K562 (cell line): ENCODE data around the gene ARAP1. TPM values are rescaled to one million over a fixed set of nuclear protein-coding genes. Genes with fewer than 3 reads are reported as not detected.

Experiments
- ATAC-seq: fragments of 200-7000 bp; cut with Tn5 transposase; 3 replicates; pipeline ENCODE4 v1.9.1; 2020; ENCODE audit warnings: moderate library complexity
- BruUV-seq: library from RNA; stranded (reverse); fragments of 400-500 nt; replicated peaks from 2 replicates; lab custom pipeline; 2021; lab: Mats Ljungman, UMichigan
- CTCF ChIA-PET: fragments of 300-600 bp; formaldehyde crosslinking; extraction: SDS; loops from one replicate; lab custom pipeline; 2021; ENCODE audit warnings: low intra/inter-chr PET ratio; lab: Yijun Ruan, JAX
- POLR2A ChIA-PET: fragments of 300-600, 350-650 bp; sonication (Branson Sonifier 250); formaldehyde crosslinking; extraction: SDS; loops from one replicate; lab custom pipeline; 2021; ENCODE audit warnings: antibody characterized with exemption, inconsistent platforms; lab: Yijun Ruan, JAX
- DNase-seq, 4 experiments: peaks; one replicate each; pipeline versions ENCODE4 v3.0.0 to v3.0.0-alpha.2; 2011 to 2018; ENCODE audit warnings: low spot score in 3 of 4, mixed read lengths in 3 of 4; ENCODE audit errors: extremely low read depth in 1 of 4
- FAIRE-seq: peaks from 2 replicates; lab custom pipeline; 2011; peaks lifted over from hg19 to GRCh38; lab: Jason Lieb, UNC
- H2AFZ ChIP-seq: 2 replicates; pipeline ENCODE4 v1.6.0; 2011; ENCODE audit warnings: low read depth, low read length, control low read depth, inconsistent platforms
- H3K27ac ChIP-seq: fragments of 200-600 bp; 3 replicates; pipeline ENCODE4 v1.8.0; 2011; ENCODE audit warnings: low read depth, mild to moderate bottlenecking, control low read depth, inconsistent platforms, low read length, moderate library complexity, mixed read lengths; ENCODE audit errors: extremely low read depth
- H3K27me3 ChIP-seq, 2 experiments: fragments of 300-600 bp in 1 of 2; 2 replicates in 1 of 2; 3 replicates in 1 of 2; pipeline versions ENCODE4 v1.6.0 to v1.8.0; 2011; ENCODE audit warnings: inconsistent platforms in 2 of 2, low read length in 2 of 2, mild to moderate bottlenecking in 1 of 2, mixed read lengths in 1 of 2, moderate library complexity in 1 of 2; ENCODE audit not compliant: control insufficient read depth in 2 of 2, insufficient read depth in 2 of 2
- H3K36me3 ChIP-seq: fragments of 300-600 bp; 3 replicates; pipeline ENCODE4 v1.8.0; 2011; ENCODE audit warnings: mild to moderate bottlenecking, low read length, inconsistent platforms; ENCODE audit not compliant: control insufficient read depth, insufficient read depth
- H3K4me1 ChIP-seq, 2 experiments: fragments of 200-600 bp in 1 of 2; replicated peaks in 1 of 2; 2 replicates in 1 of 2; 3 replicates in 1 of 2; pipeline versions ENCODE4 v1.5.1 to v1.8.0; 2011; ENCODE audit warnings: inconsistent platforms in 2 of 2, low read length in 2 of 2, mild to moderate bottlenecking in 1 of 2, mixed read lengths in 1 of 2, moderate library complexity in 1 of 2; ENCODE audit not compliant: control insufficient read depth in 2 of 2, insufficient read depth in 2 of 2
- H3K4me2 ChIP-seq: 2 replicates; pipeline ENCODE4 v1.6.1; 2011; ENCODE audit warnings: low read length, control low read depth, inconsistent platforms, mixed read lengths; ENCODE audit not compliant: insufficient read depth
- H3K4me3 ChIP-seq: fragments of 200-600 bp; sonication (generic), shearing (Covaris generic); 2 replicates; pipeline ENCODE4 v1.5.1; 2016; ENCODE audit warnings: control low read depth, inconsistent platforms
- H3K79me2 ChIP-seq: fragments of 200-600 bp; 3 replicates; pipeline ENCODE4 v1.8.0; 2011; ENCODE audit warnings: low read length, inconsistent platforms; ENCODE audit not compliant: control insufficient read depth, insufficient read depth
- H3K9ac ChIP-seq, 2 experiments: 2 replicates each; pipeline versions ENCODE4 v1.6.0 to v1.6.1; 2011; ENCODE audit warnings: low read depth in 2 of 2, low read length in 2 of 2, control low read depth in 1 of 2, inconsistent platforms in 1 of 2, mild to moderate bottlenecking in 1 of 2, mixed read lengths in 1 of 2; ENCODE audit not compliant: insufficient read depth in 1 of 2
- H3K9me1 ChIP-seq: one replicate; pipeline ENCODE4 v1.6.0; 2011; ENCODE audit warnings: inconsistent platforms, mild to moderate bottlenecking, low read length, moderate library complexity; ENCODE audit not compliant: control insufficient read depth, insufficient read depth
- H3K9me3 ChIP-seq: replicated peaks from 2 replicates; pipeline ENCODE4 v1.5.1; 2011; ENCODE audit warnings: low read depth, low read length, inconsistent platforms; ENCODE audit not compliant: control insufficient read depth, insufficient read depth
- H4K20me1 ChIP-seq: replicated peaks from 2 replicates; pipeline ENCODE4 v1.6.1; 2011; ENCODE audit warnings: low read length, inconsistent platforms, mixed read lengths; ENCODE audit not compliant: control insufficient read depth, insufficient read depth
- ZFP1 ChIP-seq: fragments of 450-650 bp; formaldehyde crosslinking; IDR thresholded peaks from 2 replicates; pipeline ENCODE4 v1.4.0; 2020; ENCODE audit warnings: mild to moderate bottlenecking, mixed read lengths
- ZKSCAN3 ChIP-seq: fragments of 250-450 bp; sonication (Bioruptor Pico); IDR thresholded peaks from 2 replicates; pipeline ENCODE4 v1.4.0; 2020
- ZNF780A ChIP-seq: fragments of 250-450 bp; sonication (Bioruptor Pico); IDR thresholded peaks from 2 replicates; pipeline ENCODE4 v1.5.0; 2021; ENCODE audit warnings: mild to moderate bottlenecking
- WGBS: fragments of 100-300 bp; shearing (Covaris generic); methylation state at CpG from one replicate; pipeline ENCODE4 v1.1.6; 2016; ENCODE audit warnings: low coverage, mixed read lengths; ENCODE audit not compliant: insufficient coverage; ENCODE audit errors: missing lambda C conversion rate; 5-methylcytosine and 5-hydroxymethylcytosine counted together
- in situ Hi-C: fragments of 300-500 bp; cut with MboI; formaldehyde crosslinking; loops from 4 replicates; pipeline ENCODE4 v1.15.0; 2018; ENCODE audit warnings: inconsistent platforms, mixed read lengths
- intact Hi-C: fragments of 100-400 bp; cut with micrococcal nuclease; formaldehyde crosslinking; loops from 2 replicates; pipeline ENCODE4 v1.14.2; 2022
- polyA plus RNA-seq, 8 experiments: library from polyadenylated mRNA; depleted of rRNA in 4 of 8; stranded (reverse) in 5 of 8; unstranded in 3 of 8; fragments of >200 nt; fragmentation: Nextera tagmentation in 2 of 8; fragmentation: Illumina TruSeq in 1 of 8; extraction: Ambion mirVana in 2 of 8; extraction: Trizol in 1 of 8; gene quantifications; 2 replicates each; pipeline versions ENCODE4 v1.2.1 to v1.2.3, GENCODE V29; 2011 to 2014; ENCODE audit warnings: inconsistent platforms in 1 of 8, missing spikeins in 1 of 8
- total RNA-seq, 7 experiments: library from RNA; depleted of rRNA in 6 of 7; stranded (reverse); fragments of >200 nt in 6 of 7; fragmentation: Illumina TruSeq in 2 of 7; extraction: Trizol in 2 of 7; gene quantifications; 2 replicates each; pipeline versions ENCODE4 v1.2.1 to v1.2.3, GENCODE V29; 2011 to 2021; ENCODE audit warnings: low replicate concordance in 1 of 7

The ARAP1 gene
- total and polyA plus RNA-seq, 9 of the 15 experiments (the other 6 are each of a cell fraction or from before 2014, with no cell fraction given), result 0.23 to 67.0 (median 24.6) TPM

DNA sequence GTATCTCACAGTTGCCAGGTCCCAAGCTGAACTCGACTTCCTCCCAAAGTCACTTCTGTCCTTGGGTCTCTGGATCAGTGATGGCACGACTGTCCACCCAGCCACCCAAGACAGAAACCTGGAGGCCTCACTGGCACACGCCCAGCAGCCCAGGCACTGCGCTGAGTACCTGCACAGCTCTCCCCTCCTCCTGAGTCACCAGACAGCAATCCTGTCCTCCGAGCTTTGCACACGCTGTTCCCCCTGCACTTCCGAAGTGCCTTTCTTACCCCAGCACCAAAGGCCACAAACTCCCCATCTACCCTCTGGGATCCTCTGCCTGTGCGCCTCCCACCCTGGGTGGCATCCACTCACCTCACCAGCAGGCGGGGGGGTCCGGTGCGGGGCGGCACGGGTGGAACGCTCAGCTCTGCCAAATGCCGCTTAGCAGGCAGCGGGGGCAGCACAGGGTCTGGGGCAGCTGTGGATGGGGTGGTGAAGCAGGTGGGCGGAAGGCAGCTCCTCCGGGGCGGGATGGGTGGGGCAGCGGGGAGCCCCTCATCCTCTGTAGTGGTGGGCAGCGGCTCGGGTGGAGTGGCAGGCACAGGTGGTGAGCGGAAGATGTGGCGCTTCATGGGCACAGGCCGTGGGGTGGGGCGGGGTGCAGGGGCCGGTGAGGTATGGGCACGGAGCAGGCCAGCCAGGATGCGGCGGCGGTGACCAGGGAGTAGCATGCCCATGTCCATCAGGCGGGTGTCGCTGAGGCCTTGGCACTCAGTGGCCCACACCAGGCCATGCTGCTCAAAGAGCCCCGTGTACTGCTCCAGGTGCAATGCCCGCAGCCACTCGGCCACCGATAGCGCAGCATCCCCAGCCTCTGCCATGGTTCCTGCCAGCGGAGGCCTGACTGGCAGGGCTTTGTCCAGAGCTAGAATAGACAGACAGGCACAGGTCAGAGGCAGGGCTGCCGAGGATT, 25.7 kb downstream of the ARAP1 start:
- BruUV-seq, result no TSS peak
- TF ChIP-seq ZKSCAN3 (CRISPR knock-in tag), result no peak
- TF ChIP-seq ZNF780A (CRISPR knock-in tag), result no peak
- TF ChIP-seq ZFP1 (CRISPR knock-in tag), result no peak
- TF ChIP-seq, all 486 proteins: peak for 0
- in situ Hi-C loops (loop anchor here (5.0 to 10.0 kb wide), 2 partner anchors 458 to 511 kb away; no protein-coding TSS in a partner anchor), intact Hi-C loops (loop anchor here (5.0 kb wide), 2 partner anchors 86 to 446 kb away; partner anchors contain the start of gene ATG16L2)
- 87% methylated on average over 20 of the region's 40 CpGs for WGBS
- H3K4me2 ChIP-seq, result no peak overlapping the region
- H3K9me3 ChIP-seq, result no peaks in the 10 kb centered on the region
- H3K27ac ChIP-seq, result no peak overlapping the region
- H4K20me1 ChIP-seq, result no peaks in the 10 kb centered on the region
- peaks cover 13 to 21% of the 10 kb centered on the region in 2 experiments; a peak in 4 of 5 replicates for H3K4me1 ChIP-seq
- no peak overlapping the region for H3K4me3 ChIP-seq
- CTCF ChIA-PET, result interaction anchor here (2.4 kb wide), 1 partner anchor 67 kb away, joined by 24 read pairs; the partner anchor contains the start of gene STARD10
- H3K36me3 ChIP-seq, result peaks cover 51% of the 10 kb centered on the region
- DNase-seq (no peak), ATAC-seq (no peak), FAIRE-seq (no peak)
- POLR2A ChIA-PET, result interaction anchor here (0.6 to 1.4 kb wide), 6 partner anchors 10 to 103 kb away, joined by 3 to 6 read pairs (median 4); no protein-coding TSS in a partner anchor
- peaks cover 5% of the 10 kb centered on the region for H3K9me1 ChIP-seq
- H2AFZ ChIP-seq, result no peak overlapping the region
- H3K9ac ChIP-seq, result peak overlapping the region in 1 of 2 experiments; percentile 70; a peak in 1 of 4 replicates
- no peaks in the 10 kb centered on the region for H3K27me3 ChIP-seq
- peaks cover 39% of the 10 kb centered on the region for H3K79me2 ChIP-seq
